ENCODE measurements around the gene LAMP5.

DNA sequence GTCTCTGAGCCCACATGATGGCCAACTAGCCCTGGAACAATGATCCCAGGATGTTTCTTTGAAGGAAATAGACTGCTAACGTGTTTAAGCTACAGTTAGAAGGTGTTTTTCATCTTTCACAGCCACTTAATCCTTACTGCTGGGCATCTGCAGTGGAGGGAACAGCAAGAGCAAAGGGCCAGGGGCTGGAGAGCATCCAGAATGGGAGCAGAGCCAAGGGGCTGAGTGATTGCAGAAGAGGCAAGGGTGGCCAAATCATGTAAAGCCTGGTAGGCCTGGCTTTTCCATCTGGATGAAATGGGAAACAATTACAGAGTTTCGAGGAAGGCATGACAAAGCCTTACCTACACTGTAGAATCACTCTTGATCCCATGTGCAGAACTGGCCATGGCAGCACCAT is 18.7 kb upstream of the LAMP5 start:
- TF ChIP-seq CTCF (IDR thresholded peaks at IDR 0.05; ENCODE audit: low read depth, low read length): no peak
- no peak for TF ChIP-seq EZH2phosphoT487 (IDR thresholded peaks at IDR 0.05; ENCODE audit: low read depth)

Data from OCI-LY3 (cell line).